ENCODE measurements around the gene C22orf15.

GRCh38 chr22:23750367-23750713, 12.4 kb upstream of the C22orf15 start:
- no peak for TF ChIP-seq CTCF (IDR thresholded peaks at IDR 0.05; ENCODE audit: poor library complexity)
- TF ChIP-seq EZH2 (IDR thresholded peaks at IDR 0.05; ENCODE audit: borderline replicate concordance) = no peak

All from hepatocyte (in vitro differentiated cells).